22Rv1 (cell line): ENCODE measurements around the gene RPUSD4.

ENCODE experiments used
- ZFX ChIP-seq: fragments of 450-650 bp; IDR thresholded peaks from 2 replicates; pipeline ENCODE4 v1.6.1; 2017; ENCODE audit warnings: antibody characterized with exemption, borderline replicate concordance
- TF ChIP-seq, protein P1 (sequence below): fragments of 450-650 bp; IDR thresholded peaks from 2 replicates; pipeline ENCODE4 v1.5.1; 2017; ENCODE audit warnings: mild to moderate bottlenecking

DNA sequence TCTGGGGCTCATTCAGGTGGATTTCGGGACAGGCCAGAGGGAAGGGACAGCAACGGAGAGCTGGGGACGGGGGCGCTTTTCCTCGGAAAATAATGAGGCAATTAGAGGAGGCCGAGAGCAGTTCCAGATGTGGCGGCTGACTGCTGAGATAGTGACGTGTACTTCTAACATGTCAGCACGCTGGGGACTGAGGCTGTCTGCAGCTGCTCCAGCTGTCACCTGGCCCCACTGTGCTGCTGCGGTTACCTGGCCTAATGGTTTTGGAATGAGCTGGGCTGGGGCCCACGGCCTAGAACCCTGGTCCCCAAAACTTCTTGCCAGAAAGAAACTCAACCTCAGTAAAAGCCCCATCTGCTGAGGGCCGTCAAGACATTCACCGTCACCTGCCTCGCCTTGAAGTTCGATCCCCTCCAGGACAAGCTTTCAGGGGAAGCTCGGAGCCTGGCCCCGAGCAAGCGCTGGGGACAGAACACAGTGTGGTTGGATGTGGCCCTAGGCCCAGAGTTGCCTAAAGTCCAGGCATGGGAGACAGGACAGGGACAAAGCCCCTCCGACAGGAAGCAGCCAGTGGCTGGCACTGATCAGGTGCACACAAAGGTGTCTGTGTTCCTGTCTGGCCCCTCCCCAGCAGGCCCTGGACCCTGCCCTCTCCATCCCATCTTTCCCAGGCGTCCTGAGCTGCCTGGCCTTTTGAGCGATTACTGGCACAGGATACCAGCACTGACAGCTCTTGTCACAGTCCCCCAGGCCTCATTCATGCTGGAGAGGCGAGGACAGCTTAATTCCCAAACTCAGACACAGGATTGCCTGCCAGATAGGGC, 22.1 kb downstream of the RPUSD4 start:
- TF ChIP-seq, protein P1, sequence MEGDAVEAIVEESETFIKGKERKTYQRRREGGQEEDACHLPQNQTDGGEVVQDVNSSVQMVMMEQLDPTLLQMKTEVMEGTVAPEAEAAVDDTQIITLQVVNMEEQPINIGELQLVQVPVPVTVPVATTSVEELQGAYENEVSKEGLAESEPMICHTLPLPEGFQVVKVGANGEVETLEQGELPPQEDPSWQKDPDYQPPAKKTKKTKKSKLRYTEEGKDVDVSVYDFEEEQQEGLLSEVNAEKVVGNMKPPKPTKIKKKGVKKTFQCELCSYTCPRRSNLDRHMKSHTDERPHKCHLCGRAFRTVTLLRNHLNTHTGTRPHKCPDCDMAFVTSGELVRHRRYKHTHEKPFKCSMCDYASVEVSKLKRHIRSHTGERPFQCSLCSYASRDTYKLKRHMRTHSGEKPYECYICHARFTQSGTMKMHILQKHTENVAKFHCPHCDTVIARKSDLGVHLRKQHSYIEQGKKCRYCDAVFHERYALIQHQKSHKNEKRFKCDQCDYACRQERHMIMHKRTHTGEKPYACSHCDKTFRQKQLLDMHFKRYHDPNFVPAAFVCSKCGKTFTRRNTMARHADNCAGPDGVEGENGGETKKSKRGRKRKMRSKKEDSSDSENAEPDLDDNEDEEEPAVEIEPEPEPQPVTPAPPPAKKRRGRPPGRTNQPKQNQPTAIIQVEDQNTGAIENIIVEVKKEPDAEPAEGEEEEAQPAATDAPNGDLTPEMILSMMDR = no peak
- no peak for TF ChIP-seq ZFX
